GM12878 (cell line): ENCODE data around the gene TTLL8. TPM values are rescaled to one million over a fixed set of nuclear protein-coding genes. Genes with fewer than 3 reads are reported as not detected.

Source experiments
- ATF2 ChIP-seq: IDR thresholded peaks from 2 replicates; pipeline ENCODE4 v1.6.1; 2012; ENCODE audit warnings: low read length, inconsistent platforms
- ATF7 ChIP-seq: fragments of 450-650 bp; IDR thresholded peaks from 2 replicates; pipeline ENCODE4 v1.6.1; 2016; ENCODE audit warnings: low read depth, mild to moderate bottlenecking
- BHLHE40 ChIP-seq, 2 experiments: fragments of 450-650 bp in 1 of 2; IDR thresholded peaks; 2 replicates each; pipeline ENCODE4 v1.6.1; 2011 to 2017; ENCODE audit warnings: low read depth in 2 of 2, borderline replicate concordance in 1 of 2, improper control_type of control experiment in 1 of 2, low read length in 1 of 2, mild to moderate bottlenecking in 1 of 2
- EGR1 ChIP-seq, 2 experiments: IDR thresholded peaks; 1 replicate in 1 of 2; 2 replicates in 1 of 2; pipeline ENCODE4 v1.6.1; 2011 to 2012; ENCODE audit warnings: low read depth in 2 of 2, low read length in 2 of 2, borderline replicate concordance in 1 of 2, mild to moderate bottlenecking in 1 of 2, moderate library complexity in 1 of 2
- HDGF ChIP-seq: fragments of 450-650 bp; IDR thresholded peaks from 2 replicates; pipeline ENCODE4 v1.6.1; 2016; ENCODE audit warnings: antibody characterized with exemption
- IKZF1 ChIP-seq: fragments of 450-650 bp; conservative IDR thresholded peaks from 2 replicates; pipeline ENCODE4 v1.6.1; 2017; ENCODE audit warnings: antibody characterized with exemption, mild to moderate bottlenecking
- MYC ChIP-seq: IDR thresholded peaks from 2 replicates; pipeline ENCODE4 v1.6.1; 2011; ENCODE audit warnings: mild to moderate bottlenecking, low read length, moderate library complexity, inconsistent platforms; ENCODE audit not compliant: insufficient read depth, insufficient replicate concordance, insufficient read length, severe bottlenecking
- NR2C2 ChIP-seq: IDR thresholded peaks from 2 replicates; pipeline ENCODE4 v1.6.1; 2011; ENCODE audit warnings: borderline replicate concordance, low read depth; ENCODE audit not compliant: control insufficient read depth, insufficient read length
- NR2F1 ChIP-seq: fragments of 450-650 bp; conservative IDR thresholded peaks from 2 replicates; pipeline ENCODE4 v1.6.1; 2017; ENCODE audit warnings: mild to moderate bottlenecking
- RAD51 ChIP-seq: fragments of 450-650 bp; IDR thresholded peaks from 2 replicates; pipeline ENCODE4 v1.6.1; 2016; ENCODE audit warnings: moderate library complexity, mild to moderate bottlenecking, inconsistent platforms
- SMARCA5 ChIP-seq: fragments of 450-650 bp; IDR thresholded peaks from 2 replicates; pipeline ENCODE4 v1.6.1; 2017; ENCODE audit warnings: mild to moderate bottlenecking
- TAF1 ChIP-seq: IDR thresholded peaks from 2 replicates; pipeline ENCODE4 v1.6.1; 2011; ENCODE audit warnings: mild to moderate bottlenecking, low read depth, low read length, borderline replicate concordance
- TBL1XR1 ChIP-seq: IDR thresholded peaks from 2 replicates; pipeline ENCODE4 v1.6.1; 2012; ENCODE audit warnings: low read depth, low read length, improper control_type of control experiment
- polyA plus RNA-seq, 11 experiments: library from polyadenylated mRNA; depleted of rRNA in 4 of 11; unstranded in 6 of 11; stranded (reverse) in 5 of 11; fragments of >200 nt; fragmentation: Nextera tagmentation in 4 of 11; fragmentation: Illumina TruSeq in 1 of 11; extraction: Ambion mirVana in 4 of 11; extraction: Trizol in 1 of 11; gene quantifications; 1 replicate in 1 of 11; 2 replicates in 10 of 11; pipeline versions ENCODE4 v1.2.1 to v1.2.3, GENCODE V29; 2011 to 2016; ENCODE audit warnings: inconsistent platforms in 2 of 11, missing spikeins in 2 of 11, low read depth in 1 of 11
- total RNA-seq, 4 experiments: library from RNA; depleted of rRNA in 3 of 4; stranded (reverse); fragments of >200 nt in 3 of 4; fragmentation: Illumina TruSeq in 1 of 4; extraction: Trizol in 1 of 4; gene quantifications; 2 replicates each; pipeline versions ENCODE4 v1.2.1 to v1.2.3, GENCODE V29; 2013 to 2021
- TF ChIP-seq, protein P1 (sequence below): fragments of 450-650 bp; formaldehyde crosslinking; IDR thresholded peaks from 2 replicates; pipeline ENCODE4 v1.4.0; 2020; ENCODE audit warnings: mild to moderate bottlenecking, moderate library complexity
- TF ChIP-seq, protein P2 (sequence below): fragments of 450-650 bp; IDR thresholded peaks from 2 replicates; pipeline ENCODE4 v1.6.1; 2017; ENCODE audit warnings: antibody characterized with exemption, mild to moderate bottlenecking, moderate library complexity
- TF ChIP-seq, protein P3 (sequence below): fragments of 450-650 bp; IDR thresholded peaks from 2 replicates; pipeline ENCODE4 v1.6.1; 2017; ENCODE audit warnings: mild to moderate bottlenecking, moderate library complexity

TTLL8 gene
- total and polyA plus RNA-seq, 10 of the 15 experiments (the other 5 are each of a cell fraction or from before 2014, with no cell fraction given) = not detected

GRCh38 chr22:49971232-49972162, 86.6 kb downstream of the TTLL8 start (continued):
- TF ChIP-seq ATF2 (no peak), MYC (peak; percentile 34), EGR1 (IDR thresholded peaks at IDR 0.05; ENCODE audit: borderline replicate concordance in 1 of 2, low read depth in 2 of 2, low read length in 2 of 2) (peak in 1 of 2 experiments; percentile 78; a peak in 2 of 3 replicates), IKZF1 (0 out of 2 replicates have a peak, but pooled peaks have one; percentile 39), TBL1XR1 (no peak), TAF1 (no peak), BHLHE40 (IDR thresholded peaks at IDR 0.05; ENCODE audit: borderline replicate concordance in 1 of 2, low read depth in 2 of 2, low read length in 1 of 2) (peak; percentile 30 to 73; a peak in 3 of 4 replicates), NR2C2 (no peak), RAD51 (no peak), NR2F1 (peak; percentile 10; the same call in 1 of the 2 replicates), HDGF (no peak), SMARCA5 (0 out of 2 replicates have a peak, but pooled peaks have one; percentile 9), ATF7 (no peak)
- TF ChIP-seq, protein P1, sequence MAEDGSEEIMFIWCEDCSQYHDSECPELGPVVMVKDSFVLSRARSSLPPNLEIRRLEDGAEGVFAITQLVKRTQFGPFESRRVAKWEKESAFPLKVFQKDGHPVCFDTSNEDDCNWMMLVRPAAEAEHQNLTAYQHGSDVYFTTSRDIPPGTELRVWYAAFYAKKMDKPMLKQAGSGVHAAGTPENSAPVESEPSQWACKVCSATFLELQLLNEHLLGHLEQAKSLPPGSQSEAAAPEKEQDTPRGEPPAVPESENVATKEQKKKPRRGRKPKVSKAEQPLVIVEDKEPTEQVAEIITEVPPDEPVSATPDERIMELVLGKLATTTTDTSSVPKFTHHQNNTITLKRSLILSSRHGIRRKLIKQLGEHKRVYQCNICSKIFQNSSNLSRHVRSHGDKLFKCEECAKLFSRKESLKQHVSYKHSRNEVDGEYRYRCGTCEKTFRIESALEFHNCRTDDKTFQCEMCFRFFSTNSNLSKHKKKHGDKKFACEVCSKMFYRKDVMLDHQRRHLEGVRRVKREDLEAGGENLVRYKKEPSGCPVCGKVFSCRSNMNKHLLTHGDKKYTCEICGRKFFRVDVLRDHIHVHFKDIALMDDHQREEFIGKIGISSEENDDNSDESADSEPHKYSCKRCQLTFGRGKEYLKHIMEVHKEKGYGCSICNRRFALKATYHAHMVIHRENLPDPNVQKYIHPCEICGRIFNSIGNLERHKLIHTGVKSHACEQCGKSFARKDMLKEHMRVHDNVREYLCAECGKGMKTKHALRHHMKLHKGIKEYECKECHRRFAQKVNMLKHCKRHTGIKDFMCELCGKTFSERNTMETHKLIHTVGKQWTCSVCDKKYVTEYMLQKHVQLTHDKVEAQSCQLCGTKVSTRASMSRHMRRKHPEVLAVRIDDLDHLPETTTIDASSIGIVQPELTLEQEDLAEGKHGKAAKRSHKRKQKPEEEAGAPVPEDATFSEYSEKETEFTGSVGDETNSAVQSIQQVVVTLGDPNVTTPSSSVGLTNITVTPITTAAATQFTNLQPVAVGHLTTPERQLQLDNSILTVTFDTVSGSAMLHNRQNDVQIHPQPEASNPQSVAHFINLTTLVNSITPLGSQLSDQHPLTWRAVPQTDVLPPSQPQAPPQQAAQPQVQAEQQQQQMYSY (CRISPR knock-in tag) = no peak
- TF ChIP-seq, protein P2, sequence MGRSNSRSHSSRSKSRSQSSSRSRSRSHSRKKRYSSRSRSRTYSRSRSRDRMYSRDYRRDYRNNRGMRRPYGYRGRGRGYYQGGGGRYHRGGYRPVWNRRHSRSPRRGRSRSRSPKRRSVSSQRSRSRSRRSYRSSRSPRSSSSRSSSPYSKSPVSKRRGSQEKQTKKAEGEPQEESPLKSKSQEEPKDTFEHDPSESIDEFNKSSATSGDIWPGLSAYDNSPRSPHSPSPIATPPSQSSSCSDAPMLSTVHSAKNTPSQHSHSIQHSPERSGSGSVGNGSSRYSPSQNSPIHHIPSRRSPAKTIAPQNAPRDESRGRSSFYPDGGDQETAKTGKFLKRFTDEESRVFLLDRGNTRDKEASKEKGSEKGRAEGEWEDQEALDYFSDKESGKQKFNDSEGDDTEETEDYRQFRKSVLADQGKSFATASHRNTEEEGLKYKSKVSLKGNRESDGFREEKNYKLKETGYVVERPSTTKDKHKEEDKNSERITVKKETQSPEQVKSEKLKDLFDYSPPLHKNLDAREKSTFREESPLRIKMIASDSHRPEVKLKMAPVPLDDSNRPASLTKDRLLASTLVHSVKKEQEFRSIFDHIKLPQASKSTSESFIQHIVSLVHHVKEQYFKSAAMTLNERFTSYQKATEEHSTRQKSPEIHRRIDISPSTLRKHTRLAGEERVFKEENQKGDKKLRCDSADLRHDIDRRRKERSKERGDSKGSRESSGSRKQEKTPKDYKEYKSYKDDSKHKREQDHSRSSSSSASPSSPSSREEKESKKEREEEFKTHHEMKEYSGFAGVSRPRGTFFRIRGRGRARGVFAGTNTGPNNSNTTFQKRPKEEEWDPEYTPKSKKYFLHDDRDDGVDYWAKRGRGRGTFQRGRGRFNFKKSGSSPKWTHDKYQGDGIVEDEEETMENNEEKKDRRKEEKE = no peak
- TF ChIP-seq, protein P3, sequence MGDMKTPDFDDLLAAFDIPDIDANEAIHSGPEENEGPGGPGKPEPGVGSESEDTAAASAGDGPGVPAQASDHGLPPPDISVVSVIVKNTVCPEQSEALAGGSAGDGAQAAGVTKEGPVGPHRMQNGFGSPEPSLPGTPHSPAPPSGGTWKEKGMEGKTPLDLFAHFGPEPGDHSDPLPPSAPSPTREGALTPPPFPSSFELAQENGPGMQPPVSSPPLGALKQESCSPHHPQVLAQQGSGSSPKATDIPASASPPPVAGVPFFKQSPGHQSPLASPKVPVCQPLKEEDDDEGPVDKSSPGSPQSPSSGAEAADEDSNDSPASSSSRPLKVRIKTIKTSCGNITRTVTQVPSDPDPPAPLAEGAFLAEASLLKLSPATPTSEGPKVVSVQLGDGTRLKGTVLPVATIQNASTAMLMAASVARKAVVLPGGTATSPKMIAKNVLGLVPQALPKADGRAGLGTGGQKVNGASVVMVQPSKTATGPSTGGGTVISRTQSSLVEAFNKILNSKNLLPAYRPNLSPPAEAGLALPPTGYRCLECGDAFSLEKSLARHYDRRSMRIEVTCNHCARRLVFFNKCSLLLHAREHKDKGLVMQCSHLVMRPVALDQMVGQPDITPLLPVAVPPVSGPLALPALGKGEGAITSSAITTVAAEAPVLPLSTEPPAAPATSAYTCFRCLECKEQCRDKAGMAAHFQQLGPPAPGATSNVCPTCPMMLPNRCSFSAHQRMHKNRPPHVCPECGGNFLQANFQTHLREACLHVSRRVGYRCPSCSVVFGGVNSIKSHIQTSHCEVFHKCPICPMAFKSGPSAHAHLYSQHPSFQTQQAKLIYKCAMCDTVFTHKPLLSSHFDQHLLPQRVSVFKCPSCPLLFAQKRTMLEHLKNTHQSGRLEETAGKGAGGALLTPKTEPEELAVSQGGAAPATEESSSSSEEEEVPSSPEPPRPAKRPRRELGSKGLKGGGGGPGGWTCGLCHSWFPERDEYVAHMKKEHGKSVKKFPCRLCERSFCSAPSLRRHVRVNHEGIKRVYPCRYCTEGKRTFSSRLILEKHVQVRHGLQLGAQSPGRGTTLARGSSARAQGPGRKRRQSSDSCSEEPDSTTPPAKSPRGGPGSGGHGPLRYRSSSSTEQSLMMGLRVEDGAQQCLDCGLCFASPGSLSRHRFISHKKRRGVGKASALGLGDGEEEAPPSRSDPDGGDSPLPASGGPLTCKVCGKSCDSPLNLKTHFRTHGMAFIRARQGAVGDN = peak; percentile 12; the same call in 1 of the 2 replicates
